IMR-90 (cell line): ENCODE results near the gene CIT. TPM values are rescaled to one million over a fixed set of nuclear protein-coding genes. Genes with fewer than 3 reads are reported as not detected.

Experiments
- ATAC-seq: fragments of 200-7000 bp; cut with Tn5 transposase; 2 replicates; pipeline ENCODE4 v1.9.1; 2020; ENCODE audit warnings: low read depth, mild to moderate bottlenecking, moderate library complexity
- BruUV-seq: library from RNA; stranded (reverse); fragments of 400-500 nt; replicated peaks from 2 replicates; lab custom pipeline; 2021; lab: Mats Ljungman, UMichigan
- CTCF ChIA-PET: fragments of 300-600 bp; formaldehyde crosslinking; extraction: SDS; loops from one replicate; lab custom pipeline; 2021; ENCODE audit warnings: antibody characterized with exemption; lab: Yijun Ruan, JAX
- POLR2A ChIA-PET: fragments of 300-600 bp; sonication (Branson Sonifier 250); formaldehyde crosslinking; loops from one replicate; lab custom pipeline; 2022; ENCODE audit warnings: antibody characterized with exemption; ENCODE audit not compliant: unreplicated experiment; lab: Charles Lee
- DNase-seq: peaks from one replicate; pipeline ENCODE4 v3.0.0; 2013
- H2AFZ ChIP-seq: replicated peaks from 2 replicates; pipeline ENCODE3; 2013; ENCODE audit warnings: low read length, mild to moderate bottlenecking; ENCODE audit not compliant: poor library complexity
- H2AK5ac ChIP-seq: 2 replicates; pipeline ENCODE4 v1.6.1; 2013; ENCODE audit warnings: low read depth, low read length, inconsistent platforms
- H2AK9ac ChIP-seq: replicated peaks from 2 replicates; pipeline ENCODE3; 2013; ENCODE audit warnings: mild to moderate bottlenecking, low read depth, low read length, moderate library complexity; ENCODE audit not compliant: poor library complexity
- H2BK120ac ChIP-seq: 2 replicates; pipeline ENCODE4 v1.6.1; 2013; ENCODE audit warnings: low read depth, low read length, inconsistent platforms
- H2BK15ac ChIP-seq: 3 replicates; pipeline ENCODE4 v1.6.1; 2013; ENCODE audit warnings: low read depth, low read length, inconsistent platforms
- H2BK20ac ChIP-seq: 2 replicates; pipeline ENCODE4 v1.6.1; 2013; ENCODE audit warnings: low read depth, mild to moderate bottlenecking, inconsistent platforms, low read length, moderate library complexity
- H2BK5ac ChIP-seq: 2 replicates; pipeline ENCODE4 v1.6.1; 2013; ENCODE audit warnings: mild to moderate bottlenecking, low read depth, low read length, inconsistent platforms; ENCODE audit not compliant: poor library complexity, severe bottlenecking
- H3K14ac ChIP-seq: replicated peaks from 2 replicates; pipeline ENCODE4 v1.6.1; 2013; ENCODE audit warnings: low read depth, low read length, inconsistent platforms
- H3K18ac ChIP-seq: 2 replicates; pipeline ENCODE4 v1.6.1; 2013; ENCODE audit warnings: low read depth, low read length, control low read depth
- H3K23ac ChIP-seq: 2 replicates; pipeline ENCODE4 v1.6.1; 2013; ENCODE audit warnings: low read depth, low read length, inconsistent platforms
- H3K27ac ChIP-seq: 2 replicates; pipeline ENCODE4 v1.5.1; 2013; ENCODE audit warnings: mild to moderate bottlenecking, control low read depth, low read length; ENCODE audit not compliant: insufficient read depth
- H3K27me3 ChIP-seq: 2 replicates; pipeline ENCODE4 v1.6.1; 2013; ENCODE audit warnings: low read length; ENCODE audit not compliant: control insufficient read depth, insufficient read depth
- H3K36me3 ChIP-seq: 2 replicates; pipeline ENCODE4 v1.6.1; 2013; ENCODE audit warnings: low read length, mixed read lengths; ENCODE audit not compliant: control insufficient read depth, insufficient read depth
- H3K4ac ChIP-seq: 2 replicates; pipeline ENCODE4 v1.6.1; 2013; ENCODE audit warnings: low read depth, low read length, inconsistent platforms
- H3K4me1 ChIP-seq: 2 replicates; pipeline ENCODE4 v1.6.1; 2013; ENCODE audit warnings: low read length, mixed read lengths; ENCODE audit not compliant: control insufficient read depth, insufficient read depth
- H3K4me2 ChIP-seq: 2 replicates; pipeline ENCODE4 v1.6.1; 2013; ENCODE audit warnings: low read depth, mild to moderate bottlenecking, control low read depth, low read length, moderate library complexity
- H3K4me3 ChIP-seq: 2 replicates; pipeline ENCODE4 v1.5.1; 2013; ENCODE audit warnings: low read depth, mild to moderate bottlenecking, control low read depth, low read length, moderate library complexity; ENCODE audit not compliant: insufficient read depth
- H3K56ac ChIP-seq: 2 replicates; pipeline ENCODE4 v1.6.1; 2013; ENCODE audit warnings: low read length, inconsistent platforms; ENCODE audit not compliant: insufficient read depth; ENCODE audit errors: extremely low read depth
- H3K79me1 ChIP-seq, 2 experiments: 2 replicates each; pipeline ENCODE4 v1.6.1; 2013; ENCODE audit warnings: low read length in 2 of 2, inconsistent platforms in 1 of 2, low read depth in 1 of 2
- H3K9ac ChIP-seq: 2 replicates; pipeline ENCODE4 v1.6.1; 2013; ENCODE audit warnings: low read depth, low read length, control low read depth
- H3K9me1 ChIP-seq: 2 replicates; pipeline ENCODE4 v1.6.1; 2013; ENCODE audit warnings: low read length, inconsistent platforms; ENCODE audit not compliant: insufficient read depth
- H3K9me3 ChIP-seq: 2 replicates; pipeline ENCODE4 v1.6.1; 2013; ENCODE audit warnings: low read length; ENCODE audit not compliant: control insufficient read depth, insufficient read depth
- H4K20me1 ChIP-seq: 2 replicates; pipeline ENCODE4 v1.6.1; 2013; ENCODE audit warnings: low read length, inconsistent platforms; ENCODE audit not compliant: insufficient read depth
- H4K5ac ChIP-seq: 2 replicates; pipeline ENCODE4 v1.6.1; 2013; ENCODE audit warnings: mild to moderate bottlenecking, low read depth, low read length, control low read depth
- H4K8ac ChIP-seq, 2 experiments: 2 replicates each; pipeline ENCODE4 v1.6.1; 2013; ENCODE audit warnings: low read depth in 2 of 2, low read length in 2 of 2, control low read depth in 1 of 2, inconsistent platforms in 1 of 2
- H4K91ac ChIP-seq: 2 replicates; pipeline ENCODE4 v1.6.1; 2013; ENCODE audit warnings: low read depth, low read length, inconsistent platforms; ENCODE audit not compliant: insufficient read depth
- BHLHE40 ChIP-seq: fragments of 150-350 bp; IDR thresholded peaks from 2 replicates; pipeline ENCODE4 v1.6.1; 2016; ENCODE audit warnings: mild to moderate bottlenecking, low read depth, low read length
- MAFK ChIP-seq: IDR thresholded peaks from 2 replicates; pipeline ENCODE4 v1.6.1; 2012; ENCODE audit warnings: low read depth, low read length, improper control_type of control experiment
- MAZ ChIP-seq: IDR thresholded peaks from 2 replicates; pipeline ENCODE4 v1.6.1; 2012; ENCODE audit warnings: low read depth, mild to moderate bottlenecking, low read length, improper control_type of control experiment, moderate library complexity, borderline replicate concordance
- NFE2L2 ChIP-seq: fragments of 150-350 bp; IDR thresholded peaks from 2 replicates; pipeline ENCODE4 v1.6.1; 2016; ENCODE audit warnings: low read depth, mild to moderate bottlenecking, low read length
- RFX5 ChIP-seq: IDR thresholded peaks from 2 replicates; pipeline ENCODE4 v1.8.0; 2012; ENCODE audit warnings: low read depth, mild to moderate bottlenecking, low read length, moderate library complexity
- WGBS, 2 experiments: methylation state at CpG; one replicate each; pipeline versions ENCODE4 v1.1.5 to v1.1.7; 2013; ENCODE audit warnings: missing lambda C conversion rate in 2 of 2; ENCODE audit not compliant: insufficient read length in 1 of 2; ENCODE audit errors: extremely low coverage in 2 of 2; 5-methylcytosine and 5-hydroxymethylcytosine counted together
- dilution Hi-C: fragments of 300-500 bp; cut with HindIII; formaldehyde crosslinking; loops from one replicate; pipeline ENCODE4 v1.14.3; 2018; ENCODE audit warnings: low sequenced_read_pairs; ENCODE audit not compliant: unreplicated experiment
- in situ Hi-C: fragments of 300-500 bp; cut with MboI; formaldehyde crosslinking; loops from 3 replicates; pipeline ENCODE4 v1.14.3; 2019; ENCODE audit warnings: low sequenced_read_pairs, inconsistent platforms, mixed read lengths
- intact Hi-C: fragments of 100-400 bp; cut with micrococcal nuclease; formaldehyde crosslinking; loops from 2 replicates; pipeline ENCODE4 v1.10.0; 2022
- polyA plus RNA-seq, 3 experiments: library from polyadenylated mRNA; depleted of rRNA; stranded (reverse); fragments of >200 nt; gene quantifications; 2 replicates each; pipeline ENCODE4 v1.2.3, GENCODE V29; 2012; ENCODE audit warnings: low replicate concordance in 1 of 3
- total RNA-seq: library from RNA; depleted of rRNA; stranded (reverse); fragments of >200 nt; gene quantifications from 2 replicates; pipeline ENCODE4 v1.2.3, GENCODE V29; 2012
- TF ChIP-seq, protein P1 (sequence below): fragments of 150-350 bp; IDR thresholded peaks from 2 replicates; pipeline ENCODE4 v1.6.1; 2016; ENCODE audit warnings: low read depth, mild to moderate bottlenecking, low read length, moderate library complexity, borderline replicate concordance

CIT gene
- total and polyA plus RNA-seq, 2 of the 4 experiments (the other 2 are of a cell fraction) = 13.1 to 21.0 TPM

DNA sequence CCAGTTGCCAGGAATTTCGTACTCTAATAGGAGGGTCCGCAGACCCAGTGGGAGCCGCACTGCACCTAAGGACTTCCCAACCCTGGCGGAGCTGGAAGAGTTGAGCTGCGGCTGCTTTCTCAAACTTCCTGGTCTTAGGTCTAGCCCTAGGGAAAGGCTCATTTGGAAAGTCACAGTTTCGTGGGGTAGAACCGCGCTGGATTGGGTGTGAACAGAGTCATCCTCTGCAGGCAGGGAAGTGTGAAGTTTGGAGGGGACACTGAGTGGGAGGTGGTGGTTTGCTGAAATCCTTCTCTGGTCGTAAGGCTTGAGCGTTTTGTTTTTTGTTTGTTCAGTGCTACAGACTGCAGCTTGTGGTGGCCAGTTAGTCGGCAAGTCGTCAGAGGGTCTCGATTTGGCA, 190.3 kb downstream of the CIT start:
- no TSS peak for BruUV-seq
- DNase-seq (no peak), ATAC-seq (no peak)
- Histone ChIP-seq H3K23ac (no peak overlapping the region), H3K4me3 (no peak overlapping the region), H4K91ac (no peak overlapping the region), H2BK20ac (no peak overlapping the region), H3K14ac (no peak overlapping the region), H3K27me3 (no peaks in the 10 kb centered on the region), H3K9ac (no peak overlapping the region), H2AK5ac (no peak overlapping the region), H2AK9ac (no peak overlapping the region), H2BK5ac (no peak overlapping the region), H3K79me1 (no peaks in the 10 kb centered on the region), H4K20me1 (no peaks in the 10 kb centered on the region), H2BK15ac (no peak overlapping the region), H2AFZ (no peak overlapping the region), H3K9me1 (peaks cover 5% of the 10 kb centered on the region; the same call in 1 of the 2 replicates), H3K56ac (no peak overlapping the region), H4K8ac (no peak overlapping the region), H3K18ac (no peak overlapping the region), H4K5ac (no peak overlapping the region), H3K4me2 (no peak overlapping the region), H3K9me3 (no peaks in the 10 kb centered on the region), H3K27ac (no peak overlapping the region), H3K36me3 (peaks cover 5% of the 10 kb centered on the region), H2BK120ac (no peak overlapping the region), H3K4me1 (0 out of 2 replicates have a peak, but pooled peaks cover 2% of the 10 kb centered on the region), H3K4ac (no peak overlapping the region)
- POLR2A ChIA-PET = no interaction called here
- TF ChIP-seq, protein P1, sequence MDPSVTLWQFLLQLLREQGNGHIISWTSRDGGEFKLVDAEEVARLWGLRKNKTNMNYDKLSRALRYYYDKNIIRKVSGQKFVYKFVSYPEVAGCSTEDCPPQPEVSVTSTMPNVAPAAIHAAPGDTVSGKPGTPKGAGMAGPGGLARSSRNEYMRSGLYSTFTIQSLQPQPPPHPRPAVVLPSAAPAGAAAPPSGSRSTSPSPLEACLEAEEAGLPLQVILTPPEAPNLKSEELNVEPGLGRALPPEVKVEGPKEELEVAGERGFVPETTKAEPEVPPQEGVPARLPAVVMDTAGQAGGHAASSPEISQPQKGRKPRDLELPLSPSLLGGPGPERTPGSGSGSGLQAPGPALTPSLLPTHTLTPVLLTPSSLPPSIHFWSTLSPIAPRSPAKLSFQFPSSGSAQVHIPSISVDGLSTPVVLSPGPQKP = no peak
- no peak for TF ChIP-seq MAFK
- TF ChIP-seq RFX5 = no peak
- TF ChIP-seq MAZ = no peak
- no peak for TF ChIP-seq BHLHE40
- TF ChIP-seq NFE2L2 = no peak
- in situ Hi-C loops = no loop called here
- intact Hi-C loops = no loop called here
- 98% methylated on average over 8 of the region's 13 CpGs; no CpG with 5 or more reads in 1 of the 2 experiments for WGBS, 2 experiments
- CTCF ChIA-PET = interaction anchor here (0.8 to 1.0 kb wide), 2 partner anchors 8 to 19 kb away, joined by 3 read pairs; partner anchors contain the start of gene PRKAB1
- dilution Hi-C loops = no loop called here
